Mesenchymal stem cell (in vitro differentiated cells and primary cell): ENCODE results near the gene BOD1L1.

Experiments
- small RNA-seq: library from polyadenylated mRNA; stranded (forward); fragments of <200 nt; extraction: miRNeasy Mini kit (QIAGEN cat#:217004); gene quantifications from one replicate; pipeline ENCODE3, GENCODE V24; 2013; ENCODE audit warnings: low read depth

Gene BOD1L1

Small RNA genes lying within 50 kb of the gene (small RNA-seq; reads per million reads assigned to genes)
- 1.4 reads per million for gene MIR5091
